K562 (cell line): ENCODE results near the gene ITGA7. TPM values are rescaled to one million over a fixed set of nuclear protein-coding genes. Genes with fewer than 3 reads are reported as not detected.

ENCODE experiments used
- CBX5 ChIP-seq: IDR thresholded peaks from 2 replicates; pipeline ENCODE4 v1.6.1; 2014; ENCODE audit warnings: low read depth, borderline replicate concordance
- FOXA1 ChIP-seq: fragments of 450-650 bp; IDR thresholded peaks from 2 replicates; pipeline ENCODE4 v1.6.1; 2016; ENCODE audit warnings: mild to moderate bottlenecking, borderline replicate concordance
- ILK ChIP-seq: fragments of 450-650 bp; IDR thresholded peaks from 2 replicates; pipeline ENCODE4 v1.6.1; 2016; ENCODE audit warnings: missing genetic modification characterization, low read depth, mild to moderate bottlenecking, missing compliant biosample characterization, moderate library complexity, borderline replicate concordance
- MTA3 ChIP-seq: fragments of 450-650 bp; formaldehyde crosslinking; IDR thresholded peaks from 2 replicates; pipeline ENCODE4 v1.6.1; 2017; ENCODE audit warnings: mild to moderate bottlenecking, borderline replicate concordance
- RUNX1 ChIP-seq: sonication (generic); IDR thresholded peaks from 2 replicates; pipeline ENCODE4 v1.6.1; 2016; ENCODE audit warnings: antibody characterized with exemption, low read depth
- SMARCE1 ChIP-seq: fragments of 450-650 bp; IDR thresholded peaks from 2 replicates; pipeline ENCODE4 v1.7.1; 2016; ENCODE audit warnings: mild to moderate bottlenecking
- TBL1XR1 ChIP-seq, 2 experiments: IDR thresholded peaks; 2 replicates each; pipeline ENCODE4 v1.6.1; 2012; ENCODE audit warnings: improper control_type of control experiment in 2 of 2, low read length in 2 of 2, mild to moderate bottlenecking in 1 of 2
- XRCC4 ChIP-seq: IDR thresholded peaks from one replicate; pipeline ENCODE4 v1.6.1; 2011; ENCODE audit not compliant: insufficient read depth, insufficient read length; ENCODE audit errors: extremely low read depth
- ZNF561 ChIP-seq: fragments of 450-650 bp; formaldehyde crosslinking; conservative IDR thresholded peaks from 2 replicates; pipeline ENCODE4 v1.4.0; 2020; ENCODE audit warnings: mild to moderate bottlenecking, moderate library complexity
- ZNF644 ChIP-seq: fragments of 200-800 bp; sonication (Bioruptor generic); IDR thresholded peaks from 2 replicates; pipeline ENCODE4 v1.6.1; 2016; ENCODE audit warnings: low read depth, missing genetic modification characterization, missing compliant biosample characterization
- polyA plus RNA-seq, 8 experiments: library from polyadenylated mRNA; depleted of rRNA in 4 of 8; stranded (reverse) in 5 of 8; unstranded in 3 of 8; fragments of >200 nt; fragmentation: Nextera tagmentation in 2 of 8; fragmentation: Illumina TruSeq in 1 of 8; extraction: Ambion mirVana in 2 of 8; extraction: Trizol in 1 of 8; gene quantifications; 2 replicates each; pipeline versions ENCODE4 v1.2.1 to v1.2.3, GENCODE V29; 2011 to 2014; ENCODE audit warnings: inconsistent platforms in 1 of 8, missing spikeins in 1 of 8
- total RNA-seq, 7 experiments: library from RNA; depleted of rRNA in 6 of 7; stranded (reverse); fragments of >200 nt in 6 of 7; fragmentation: Illumina TruSeq in 2 of 7; extraction: Trizol in 2 of 7; gene quantifications; 2 replicates each; pipeline versions ENCODE4 v1.2.1 to v1.2.3, GENCODE V29; 2011 to 2021; ENCODE audit warnings: low replicate concordance in 1 of 7
- TF ChIP-seq, protein P1 (sequence below): IDR thresholded peaks from 2 replicates; pipeline ENCODE4 v1.6.1; 2011; ENCODE audit not compliant: insufficient read length; ENCODE audit errors: extremely low read depth
- TF ChIP-seq, protein P2 (sequence below), 2 experiments: fragments of 450-650 bp; conservative IDR thresholded peaks; 2 replicates each; pipeline ENCODE4 v1.6.1; 2017; ENCODE audit warnings: mild to moderate bottlenecking in 2 of 2, moderate library complexity in 2 of 2
- TF ChIP-seq, protein P3 (sequence below): sonication (generic); formaldehyde crosslinking; IDR thresholded peaks from 2 replicates; pipeline ENCODE4 v1.8.0; 2022; ENCODE audit warnings: mild to moderate bottlenecking, missing genetic modification reagents, borderline replicate concordance
- TF ChIP-seq, protein P4 (sequence below): sonication (generic); formaldehyde crosslinking; IDR thresholded peaks from 2 replicates; pipeline ENCODE4 v1.8.1; 2023; ENCODE audit warnings: mild to moderate bottlenecking, missing genetic modification reagents

Gene ITGA7
- total and polyA plus RNA-seq, 9 of the 15 experiments (the other 6 are each of a cell fraction or from before 2014, with no cell fraction given), result 0.11 to 2.3 (median 0.56) TPM; not detected in 1

DNA sequence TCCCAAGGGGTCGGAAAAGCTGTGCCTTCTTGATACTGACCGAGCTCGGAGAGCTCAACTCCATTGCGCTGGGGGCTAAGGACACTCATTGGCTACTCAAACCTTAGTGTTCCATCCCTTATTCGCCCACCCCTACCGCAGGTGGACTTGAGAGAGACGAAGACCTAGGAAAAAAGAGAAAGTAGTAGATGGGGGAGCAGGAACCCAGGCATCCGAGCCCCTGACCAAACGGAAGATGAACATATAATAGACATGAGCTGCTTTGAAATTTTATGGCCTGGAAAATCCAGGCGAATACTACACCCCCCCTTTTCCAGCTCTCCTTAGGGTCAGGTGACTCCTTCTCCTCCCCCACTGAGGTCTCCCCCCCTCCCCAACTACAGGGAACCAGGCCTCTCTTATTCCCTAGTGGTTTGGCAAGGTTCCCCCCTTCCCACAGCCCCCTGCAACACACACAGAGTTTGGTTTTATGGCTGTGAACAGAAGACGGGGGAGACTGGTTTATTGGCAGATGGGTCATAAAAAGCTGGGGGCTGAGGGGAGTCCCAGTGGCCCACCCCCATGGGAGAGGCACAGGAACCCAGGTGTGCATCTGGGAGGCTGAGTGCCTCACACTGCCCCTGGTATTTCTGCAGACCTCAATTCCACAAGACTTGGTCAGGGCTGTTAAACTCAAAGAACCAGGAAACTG, 36.8 kb upstream of the ITGA7 start (continued):
- TF ChIP-seq, protein P1, sequence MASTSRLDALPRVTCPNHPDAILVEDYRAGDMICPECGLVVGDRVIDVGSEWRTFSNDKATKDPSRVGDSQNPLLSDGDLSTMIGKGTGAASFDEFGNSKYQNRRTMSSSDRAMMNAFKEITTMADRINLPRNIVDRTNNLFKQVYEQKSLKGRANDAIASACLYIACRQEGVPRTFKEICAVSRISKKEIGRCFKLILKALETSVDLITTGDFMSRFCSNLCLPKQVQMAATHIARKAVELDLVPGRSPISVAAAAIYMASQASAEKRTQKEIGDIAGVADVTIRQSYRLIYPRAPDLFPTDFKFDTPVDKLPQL, result no peak
- no peak for TF ChIP-seq TBL1XR1 (IDR thresholded peaks at IDR 0.05; ENCODE audit: low read length in 2 of 2)
- TF ChIP-seq, protein P2, sequence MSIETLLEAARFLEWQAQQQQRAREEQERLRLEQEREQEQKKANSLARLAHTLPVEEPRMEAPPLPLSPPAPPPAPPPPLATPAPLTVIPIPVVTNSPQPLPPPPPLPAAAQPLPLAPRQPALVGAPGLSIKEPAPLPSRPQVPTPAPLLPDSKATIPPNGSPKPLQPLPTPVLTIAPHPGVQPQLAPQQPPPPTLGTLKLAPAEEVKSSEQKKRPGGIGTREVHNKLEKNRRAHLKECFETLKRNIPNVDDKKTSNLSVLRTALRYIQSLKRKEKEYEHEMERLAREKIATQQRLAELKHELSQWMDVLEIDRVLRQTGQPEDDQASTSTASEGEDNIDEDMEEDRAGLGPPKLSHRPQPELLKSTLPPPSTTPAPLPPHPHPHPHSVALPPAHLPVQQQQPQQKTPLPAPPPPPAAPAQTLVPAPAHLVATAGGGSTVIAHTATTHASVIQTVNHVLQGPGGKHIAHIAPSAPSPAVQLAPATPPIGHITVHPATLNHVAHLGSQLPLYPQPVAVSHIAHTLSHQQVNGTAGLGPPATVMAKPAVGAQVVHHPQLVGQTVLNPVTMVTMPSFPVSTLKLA (conservative IDR thresholded peaks at IDR 0.05), result no peak
- no peak for TF ChIP-seq SMARCE1
- TF ChIP-seq ZNF561, result no peak
- TF ChIP-seq, protein P3, sequence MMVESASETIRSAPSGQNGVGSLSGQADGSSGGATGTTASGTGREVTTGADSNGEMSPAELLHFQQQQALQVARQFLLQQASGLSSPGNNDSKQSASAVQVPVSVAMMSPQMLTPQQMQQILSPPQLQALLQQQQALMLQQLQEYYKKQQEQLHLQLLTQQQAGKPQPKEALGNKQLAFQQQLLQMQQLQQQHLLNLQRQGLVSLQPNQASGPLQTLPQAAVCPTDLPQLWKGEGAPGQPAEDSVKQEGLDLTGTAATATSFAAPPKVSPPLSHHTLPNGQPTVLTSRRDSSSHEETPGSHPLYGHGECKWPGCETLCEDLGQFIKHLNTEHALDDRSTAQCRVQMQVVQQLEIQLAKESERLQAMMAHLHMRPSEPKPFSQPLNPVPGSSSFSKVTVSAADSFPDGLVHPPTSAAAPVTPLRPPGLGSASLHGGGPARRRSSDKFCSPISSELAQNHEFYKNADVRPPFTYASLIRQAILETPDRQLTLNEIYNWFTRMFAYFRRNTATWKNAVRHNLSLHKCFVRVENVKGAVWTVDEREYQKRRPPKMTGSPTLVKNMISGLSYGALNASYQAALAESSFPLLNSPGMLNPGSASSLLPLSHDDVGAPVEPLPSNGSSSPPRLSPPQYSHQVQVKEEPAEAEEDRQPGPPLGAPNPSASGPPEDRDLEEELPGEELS (CRISPR knock-in tag), result 0 out of 2 replicates have a peak, but pooled peaks have one; percentile 7
- no peak for TF ChIP-seq ZNF644 (tag)
- no peak for TF ChIP-seq MTA3
- no peak for TF ChIP-seq FOXA1
- TF ChIP-seq, protein P4, sequence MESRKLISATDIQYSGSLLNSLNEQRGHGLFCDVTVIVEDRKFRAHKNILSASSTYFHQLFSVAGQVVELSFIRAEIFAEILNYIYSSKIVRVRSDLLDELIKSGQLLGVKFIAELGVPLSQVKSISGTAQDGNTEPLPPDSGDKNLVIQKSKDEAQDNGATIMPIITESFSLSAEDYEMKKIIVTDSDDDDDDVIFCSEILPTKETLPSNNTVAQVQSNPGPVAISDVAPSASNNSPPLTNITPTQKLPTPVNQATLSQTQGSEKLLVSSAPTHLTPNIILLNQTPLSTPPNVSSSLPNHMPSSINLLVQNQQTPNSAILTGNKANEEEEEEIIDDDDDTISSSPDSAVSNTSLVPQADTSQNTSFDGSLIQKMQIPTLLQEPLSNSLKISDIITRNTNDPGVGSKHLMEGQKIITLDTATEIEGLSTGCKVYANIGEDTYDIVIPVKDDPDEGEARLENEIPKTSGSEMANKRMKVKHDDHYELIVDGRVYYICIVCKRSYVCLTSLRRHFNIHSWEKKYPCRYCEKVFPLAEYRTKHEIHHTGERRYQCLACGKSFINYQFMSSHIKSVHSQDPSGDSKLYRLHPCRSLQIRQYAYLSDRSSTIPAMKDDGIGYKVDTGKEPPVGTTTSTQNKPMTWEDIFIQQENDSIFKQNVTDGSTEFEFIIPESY, result no peak
- no peak for TF ChIP-seq CBX5
- no peak for TF ChIP-seq RUNX1
- no peak for TF ChIP-seq ILK (tag)
- TF ChIP-seq XRCC4, result no peak
- TF ChIP-seq, all 486 proteins: peak for 9
